Naive thymus-derived CD8-positive, alpha-beta T cell (primary cell): ENCODE data around the gene GSDMA. TPM values are rescaled to one million over a fixed set of nuclear protein-coding genes. Genes with fewer than 3 reads are reported as not detected.

Experiments
- ATAC-seq, 2 donors: fragments of 150-1000 bp; cut with Tn5 transposase in 1 of 2; sonication (Bioruptor Pico), chemical (Tn5 transposase) in 1 of 2; 1 replicate in 1 of 2; 2 replicates in 1 of 2; pipeline ENCODE4 v1.10.0; 2021; ENCODE audit warnings: mild to moderate bottlenecking in 2 of 2, moderate library complexity in 2 of 2
- POLR2A ChIA-PET: fragments of 350-600 bp; sonication (Branson Sonifier 250); formaldehyde crosslinking; loops from one replicate; lab custom pipeline; 2021; ENCODE audit warnings: antibody characterized with exemption; lab: Charles Lee
- DNase-seq, 10 donors: peaks; one replicate each; pipeline versions ENCODE4 v3.0.0 to v3.0.0-alpha.2; 2020 to 2022
- H3K27ac Mint-ChIP-seq, 10 donors: one replicate each; pipeline ENCODE4 v1.8.0; 2020 to 2022; ENCODE audit warnings: mild to moderate bottlenecking in 10 of 10, mixed read lengths in 10 of 10, moderate library complexity in 4 of 10, inconsistent platforms in 1 of 10
- H3K27me3 Mint-ChIP-seq, 5 donors: one replicate each; pipeline ENCODE4 v1.8.0; 2021 to 2022; ENCODE audit warnings: mixed read lengths in 5 of 5
- H3K36me3 Mint-ChIP-seq, 3 donors: one replicate each; pipeline ENCODE4 v1.8.0; 2020 to 2022; ENCODE audit warnings: mixed read lengths in 3 of 3, mild to moderate bottlenecking in 2 of 3, inconsistent platforms in 1 of 3
- H3K4me1 Mint-ChIP-seq, 4 donors: one replicate each; pipeline ENCODE4 v1.8.0; 2021 to 2022; ENCODE audit warnings: mixed read lengths in 4 of 4
- H3K4me3 Mint-ChIP-seq, 10 donors: one replicate each; pipeline ENCODE4 v1.8.0; 2020 to 2022; ENCODE audit warnings: mild to moderate bottlenecking in 10 of 10, mixed read lengths in 10 of 10, moderate library complexity in 6 of 10, inconsistent platforms in 1 of 10
- H3K9me3 Mint-ChIP-seq, 9 donors: one replicate each; pipeline ENCODE4 v1.8.0; 2020 to 2022; ENCODE audit warnings: mixed read lengths in 9 of 9, mild to moderate bottlenecking in 3 of 9, inconsistent platforms in 1 of 9, moderate library complexity in 1 of 9
- polyA plus RNA-seq, 3 donors: library from polyadenylated mRNA; unstranded; fragments of 300-500 nt; fragmentation: Illumina TruSeq; gene quantifications; one replicate each; pipeline ENCODE4 v1.2.3, GENCODE V29; 2021
- total RNA-seq, 8 experiments: library from RNA in 2 of 8; stranded (reverse) in 2 of 8; gene quantifications; one replicate each; pipeline ENCODE4 v1.2.3 and lab custom pipeline; 2021 to 2026

GSDMA gene
- total and polyA plus RNA-seq, 5 experiments from 2014 or later: 0.16 to 0.65 (median 0.50) TPM; not detected in 2

- H3K36me3 Mint-ChIP-seq: no peaks in the 10 kb centered on the region
- peak overlapping the region in 2 of 10 donors; percentile 20 to 63 for H3K27ac Mint-ChIP-seq
- no peak overlapping the region for H3K4me3 Mint-ChIP-seq
- ATAC-seq (no peak), DNase-seq (no peak)
- peaks cover 3 to 12% (median 6%) of the 10 kb centered on the region in 4 donors for H3K4me1 Mint-ChIP-seq
- H3K27me3 Mint-ChIP-seq: peaks cover 0 to 15% (median 10%) of the 10 kb centered on the region in 5 donors
- peaks cover 0 to 1% (median 0%) of the 10 kb centered on the region in 9 donors for H3K9me3 Mint-ChIP-seq
- POLR2A ChIA-PET: interaction anchor here (1.5 kb wide), 1 partner anchor 11 kb away, joined by 9 read pairs; the partner anchor contains the start of gene PSMD3
These were observed 6.0 kb downstream of the GSDMA start for GRCh38 chr17:39968761-39969160.

- Mint-ChIP-seq H3K4me3 (no peak overlapping the region), H3K9me3 (peaks cover 0 to 1% (median 0%) of the 10 kb centered on the region in 9 donors), H3K4me1 (peaks cover 0 to 6% (median under 1%) of the 10 kb centered on the region in 4 donors), H3K36me3 (no peaks in the 10 kb centered on the region), H3K27me3 (peaks cover 0 to 15% (median 10%) of the 10 kb centered on the region in 5 donors), H3K27ac (no peak overlapping the region)
- POLR2A ChIA-PET: interaction anchor here (1.5 kb wide), 1 partner anchor 11 kb away, joined by 9 read pairs; the partner anchor contains the start of gene PSMD3
- ATAC-seq (no peak), DNase-seq (no peak)
These were observed 6.6 kb downstream of the GSDMA start for GRCh38 chr17:39969375-39969774.

DNA sequence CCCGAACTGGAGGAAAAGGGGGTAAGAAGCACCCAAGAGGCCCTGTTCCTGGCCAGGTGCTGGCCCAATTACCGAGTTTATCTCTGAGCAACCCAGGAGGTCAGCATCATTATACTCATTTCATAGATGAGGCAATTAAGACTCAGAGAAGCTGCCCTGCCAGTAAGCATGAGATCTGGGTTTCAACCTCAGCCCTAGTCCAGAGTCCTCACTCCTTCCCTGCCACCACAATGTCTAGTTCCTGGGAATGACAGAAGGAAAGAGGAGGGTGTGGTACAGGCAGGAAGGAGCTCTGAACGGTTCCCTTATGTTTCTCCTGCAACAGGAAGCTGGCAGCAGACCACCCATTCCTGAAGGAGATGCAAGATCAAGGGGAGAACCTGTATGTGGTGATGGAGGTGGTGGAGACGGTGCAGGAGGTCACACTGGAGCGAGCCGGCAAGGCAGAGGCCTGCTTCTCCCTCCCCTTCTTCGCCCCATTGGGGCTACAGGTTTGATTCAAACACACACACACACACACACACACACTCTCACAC, 7.4 kb downstream of the GSDMA start:
- no peak overlapping the region for H3K4me3 Mint-ChIP-seq

GRCh38 chr17:39971076-39971603, 8.3 kb downstream of the GSDMA start:
- POLR2A ChIA-PET: no interaction called here
- no peak overlapping the region for H3K4me3 Mint-ChIP-seq

More for the DNA sequence above, 7.4 kb downstream of the GSDMA start:
- POLR2A ChIA-PET: interaction anchor here (1.5 kb wide), 1 partner anchor 10 kb away, joined by 9 read pairs; the partner anchor contains the start of gene PSMD3
- no peak overlapping the region for H3K27ac Mint-ChIP-seq
- H3K4me1 Mint-ChIP-seq: peaks cover 0 to 2% (median under 1%) of the 10 kb centered on the region in 4 donors
- H3K36me3 Mint-ChIP-seq: no peaks in the 10 kb centered on the region
- peaks cover 0 to 15% (median 10%) of the 10 kb centered on the region in 5 donors for H3K27me3 Mint-ChIP-seq
- ATAC-seq (no peak), DNase-seq (no peak)
- no peaks in the 10 kb centered on the region for H3K9me3 Mint-ChIP-seq

DNA sequence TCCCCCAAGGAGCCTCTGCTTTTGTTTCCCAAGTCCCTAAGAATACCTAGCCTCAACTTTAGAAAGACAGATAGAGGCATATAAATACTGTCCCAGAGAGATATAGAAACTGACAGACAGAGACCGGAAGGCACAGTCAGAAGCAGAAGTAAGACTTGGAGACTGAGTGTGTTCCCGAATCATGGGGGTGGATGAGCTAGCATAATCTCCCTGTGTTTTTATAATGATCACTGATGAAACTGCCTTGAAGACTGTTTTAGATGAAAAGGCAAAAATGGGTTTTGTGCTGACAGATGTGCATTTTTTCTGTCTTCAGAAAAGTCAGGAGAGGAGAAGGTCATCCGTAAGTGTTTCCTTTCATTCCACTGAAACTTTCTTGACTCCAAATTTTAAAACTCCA, 9.5 kb downstream of the GSDMA start:
- Mint-ChIP-seq H3K36me3 (no peaks in the 10 kb centered on the region), H3K27me3 (peaks cover 0 to 15% (median 10%) of the 10 kb centered on the region in 5 donors), H3K4me3 (no peak overlapping the region), H3K4me1 (peaks cover 0 to 2% (median under 1%) of the 10 kb centered on the region in 4 donors), H3K27ac (peak overlapping the region in 1 of 10 donors; percentile 9), H3K9me3 (no peaks in the 10 kb centered on the region)
- ATAC-seq: no peak
- POLR2A ChIA-PET: interaction anchor here (0.6 to 1.3 kb wide), 3 partner anchors 8 to 105 kb away, joined by 3 to 5 read pairs (median 4); no protein-coding TSS in a partner anchor
- no peak for DNase-seq

More at GRCh38 chr17:39971076-39971603, 8.3 kb downstream of the GSDMA start:
- Mint-ChIP-seq H3K36me3 (no peaks in the 10 kb centered on the region), H3K4me1 (peaks cover 0 to 2% (median under 1%) of the 10 kb centered on the region in 4 donors), H3K9me3 (no peaks in the 10 kb centered on the region), H3K27me3 (peaks cover 0 to 15% (median 10%) of the 10 kb centered on the region in 5 donors), H3K27ac (peak overlapping the region in 1 of 10 donors; percentile 46)
- no peak for ATAC-seq
- no peak for DNase-seq

GRCh38 chr17:39973496-39973895, 10.7 kb downstream of the GSDMA start:
- no peaks in the 10 kb centered on the region for H3K9me3 Mint-ChIP-seq
- no peaks in the 10 kb centered on the region for H3K36me3 Mint-ChIP-seq
- H3K27ac Mint-ChIP-seq: peak overlapping the region in 1 of 10 donors; percentile 37
- POLR2A ChIA-PET: interaction anchor here (1.0 to 1.3 kb wide), 2 partner anchors 10 to 47 kb away, joined by 3 read pairs; no protein-coding TSS in a partner anchor
- no peak overlapping the region for H3K4me3 Mint-ChIP-seq
- no peak for DNase-seq
- peaks cover 0 to 13% (median 10%) of the 10 kb centered on the region in 5 donors for H3K27me3 Mint-ChIP-seq
- ATAC-seq: no peak
- H3K4me1 Mint-ChIP-seq: peaks cover 0 to 2% (median under 1%) of the 10 kb centered on the region in 4 donors

- Mint-ChIP-seq H3K9me3 (no peaks in the 10 kb centered on the region), H3K4me1 (peaks cover 2 to 7% (median 5%) of the 10 kb centered on the region in 4 donors), H3K36me3 (no peaks in the 10 kb centered on the region), H3K27ac (no peak overlapping the region), H3K27me3 (peaks cover 0 to 10% (median 8%) of the 10 kb centered on the region in 5 donors), H3K4me3 (no peak overlapping the region)
- DNase-seq (no peak), ATAC-seq (no peak)
- POLR2A ChIA-PET: no interaction called here
These were observed 11.6 kb downstream of the GSDMA start for GRCh38 chr17:39974433-39974832.

GRCh38 chr17:39975801-39976200, 13.0 kb downstream of the GSDMA start:
- DNase-seq: no peak
- peaks cover 0 to 8% (median 1%) of the 10 kb centered on the region in 5 donors for H3K27me3 Mint-ChIP-seq
- H3K4me1 Mint-ChIP-seq: peaks cover 10 to 19% (median 16%) of the 10 kb centered on the region in 4 donors
- H3K4me3 Mint-ChIP-seq: no peak overlapping the region
- no peak for ATAC-seq
- H3K27ac Mint-ChIP-seq: no peak overlapping the region
- POLR2A ChIA-PET: interaction anchor here (0.7 kb wide), 2 partner anchors 11 to 193 kb away, joined by 3 read pairs; no protein-coding TSS in a partner anchor
- no peaks in the 10 kb centered on the region for H3K36me3 Mint-ChIP-seq
- no peaks in the 10 kb centered on the region for H3K9me3 Mint-ChIP-seq

GRCh38 chr17:39979016-39979670, 16.3 kb downstream of the GSDMA start:
- Mint-ChIP-seq H3K9me3 (no peaks in the 10 kb centered on the region), H3K4me1 (peaks cover 17 to 44% (median 35%) of the 10 kb centered on the region in 4 donors), H3K27ac (peak overlapping the region in 6 of 10 donors; percentile 16 to 97 (median 49)), H3K36me3 (peaks cover 0 to 9% (median 0%) of the 10 kb centered on the region in 3 donors), H3K4me3 (peak overlapping the region in 9 of 10 donors; percentile 36 to 96 (median 94)), H3K27me3 (no peaks in the 10 kb centered on the region)
- DNase-seq (no peak), ATAC-seq (no peak)
- POLR2A ChIA-PET: interaction anchor here (0.7 to 3.4 kb wide), 11 partner anchors 10 to 106 kb away, joined by 3 to 45 read pairs (median 9); partner anchors contain the start of genes GSDMA, LRRC3C and ORMDL3

DNA sequence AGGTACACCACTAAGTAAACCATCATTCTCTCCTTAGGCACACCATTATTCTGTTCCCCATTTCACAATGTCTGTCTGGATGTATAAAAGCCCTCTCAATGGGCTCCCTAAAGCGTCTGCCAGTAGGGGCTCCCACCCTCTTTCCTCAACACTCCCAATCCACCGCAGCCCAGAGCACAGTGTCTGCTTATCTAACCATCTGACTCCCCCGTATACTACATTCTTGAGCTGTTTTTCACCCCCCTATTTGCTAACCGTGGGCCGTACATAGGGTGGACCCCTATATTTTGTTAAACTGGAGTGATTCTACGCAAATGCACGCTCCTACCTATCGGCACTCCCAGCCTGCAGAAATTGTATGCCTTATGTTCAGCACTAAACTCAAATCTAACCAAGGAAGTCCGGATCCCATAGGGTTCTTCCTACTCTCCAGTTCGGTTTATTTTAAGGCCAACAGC, 17.1 kb downstream of the GSDMA start:
- ATAC-seq: peak; percentile 24 to 34
- POLR2A ChIA-PET: interaction anchor here (0.7 to 3.4 kb wide), 25 partner anchors 10 to 518 kb away, joined by 3 to 45 read pairs (median 5); partner anchors contain the start of genes CASC3, CDK12, GSDMA and LRRC3C
- Mint-ChIP-seq H3K4me3 (peak overlapping the region; percentile 91 to 96 (median 94)), H3K27me3 (no peaks in the 10 kb centered on the region), H3K9me3 (no peaks in the 10 kb centered on the region), H3K27ac (peak overlapping the region; percentile 90 to 98 (median 96)), H3K4me1 (peaks cover 21 to 48% (median 37%) of the 10 kb centered on the region in 4 donors), H3K36me3 (peaks cover 0 to 17% (median 0%) of the 10 kb centered on the region in 3 donors)
- DNase-seq: peak in 2 of 10 donors; percentile 11 to 36

- peak within 1 kb of the TSS; percentile 91 to 96 (median 94) for H3K4me3 Mint-ChIP-seq
- H3K27ac Mint-ChIP-seq: peak within 1 kb of the TSS; percentile 90 to 98 (median 96)
- H3K36me3 Mint-ChIP-seq: peaks cover 0 to 24% (median 0%) of the 10 kb centered on the region in 3 donors
- peak; percentile 90 to 94 for ATAC-seq
- no peaks in the 10 kb centered on the region for H3K9me3 Mint-ChIP-seq
- H3K4me1 Mint-ChIP-seq: peaks cover 21 to 48% (median 39%) of the 10 kb centered on the region in 4 donors
- peak; percentile 90 to 99 (median 98) for DNase-seq
- no peaks in the 10 kb centered on the region for H3K27me3 Mint-ChIP-seq
- POLR2A ChIA-PET: interaction anchor here (0.7 to 3.4 kb wide), 27 partner anchors 9 to 529 kb away, joined by 3 to 45 read pairs (median 5); partner anchors contain the start of genes CASC3, CDK12, GSDMA and LRRC3C
These were observed 17.8 kb downstream of the GSDMA start, which contains the start of gene PSMD3 for GRCh38 chr17:39980351-39981206. Gene PSMD3 (plus strand): TSS chr17:39980807. CDS start chr17:39980971, 164 bp downstream.
